ENCODE data around the gene CHCHD3.

GRCh38 chr7:132933072-132933458, 148.8 kb downstream of the CHCHD3 start:
- TF ChIP-seq POLR2AphosphoS5 (IDR thresholded peaks at IDR 0.05) (no peak), POLR2A (IDR thresholded peaks at IDR 0.05) (no peak)
- TF ChIP-seq, protein P1, sequence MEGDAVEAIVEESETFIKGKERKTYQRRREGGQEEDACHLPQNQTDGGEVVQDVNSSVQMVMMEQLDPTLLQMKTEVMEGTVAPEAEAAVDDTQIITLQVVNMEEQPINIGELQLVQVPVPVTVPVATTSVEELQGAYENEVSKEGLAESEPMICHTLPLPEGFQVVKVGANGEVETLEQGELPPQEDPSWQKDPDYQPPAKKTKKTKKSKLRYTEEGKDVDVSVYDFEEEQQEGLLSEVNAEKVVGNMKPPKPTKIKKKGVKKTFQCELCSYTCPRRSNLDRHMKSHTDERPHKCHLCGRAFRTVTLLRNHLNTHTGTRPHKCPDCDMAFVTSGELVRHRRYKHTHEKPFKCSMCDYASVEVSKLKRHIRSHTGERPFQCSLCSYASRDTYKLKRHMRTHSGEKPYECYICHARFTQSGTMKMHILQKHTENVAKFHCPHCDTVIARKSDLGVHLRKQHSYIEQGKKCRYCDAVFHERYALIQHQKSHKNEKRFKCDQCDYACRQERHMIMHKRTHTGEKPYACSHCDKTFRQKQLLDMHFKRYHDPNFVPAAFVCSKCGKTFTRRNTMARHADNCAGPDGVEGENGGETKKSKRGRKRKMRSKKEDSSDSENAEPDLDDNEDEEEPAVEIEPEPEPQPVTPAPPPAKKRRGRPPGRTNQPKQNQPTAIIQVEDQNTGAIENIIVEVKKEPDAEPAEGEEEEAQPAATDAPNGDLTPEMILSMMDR (IDR thresholded peaks at IDR 0.05), result no peak

Measured in breast epithelium (tissue), 3 donors.